Lung (tissue), 12 donors: ENCODE results near the gene BCAP31. TPM values are rescaled to one million over a fixed set of nuclear protein-coding genes. Genes with fewer than 3 reads are reported as not detected.

Experiments used
- ATAC-seq: fragments of 200-7000 bp; cut with Tn5 transposase; one replicate; pipeline ENCODE4 v1.9.1; 2020; ENCODE audit warnings: moderate number of reproducible peaks; ENCODE audit not compliant: insufficient read depth, low FRiP score
- DNase-seq, 3 donors: peaks; one replicate each; pipeline ENCODE4 v3.0.0-alpha.2; 2013 to 2017
- H3K27ac ChIP-seq, 2 donors: one replicate each; pipeline ENCODE4 v1.5.1; 2013; ENCODE audit warnings: mild to moderate bottlenecking in 2 of 2, moderate library complexity in 2 of 2, control low read depth in 1 of 2, inconsistent platforms in 1 of 2, low read depth in 1 of 2, low read length in 1 of 2
- H3K27me3 ChIP-seq, 3 donors: one replicate each; pipeline ENCODE4 v1.5.1; 2013; ENCODE audit warnings: low read length in 2 of 3; ENCODE audit not compliant: control insufficient read depth in 3 of 3, insufficient read depth in 3 of 3
- H3K36me3 ChIP-seq, 4 donors: one replicate each; pipeline ENCODE4 v1.5.1; 2013; ENCODE audit warnings: low read length in 4 of 4, mild to moderate bottlenecking in 1 of 4, moderate library complexity in 1 of 4; ENCODE audit not compliant: control insufficient read depth in 4 of 4, insufficient read depth in 4 of 4
- H3K4me1 ChIP-seq, 5 donors: one replicate each; pipeline ENCODE4 v1.5.1; 2013; ENCODE audit warnings: low read length in 5 of 5, mild to moderate bottlenecking in 2 of 5, moderate library complexity in 1 of 5; ENCODE audit not compliant: control insufficient read depth in 5 of 5, insufficient read depth in 5 of 5
- H3K4me3 ChIP-seq: one replicate; pipeline ENCODE4 v1.5.1; 2013; ENCODE audit warnings: mild to moderate bottlenecking, control low read depth, moderate library complexity
- H3K9ac ChIP-seq, 2 donors: one replicate each; pipeline ENCODE4 v1.5.1; 2013; ENCODE audit warnings: low read length in 2 of 2, control low read depth in 1 of 2; ENCODE audit not compliant: insufficient read depth in 1 of 2
- H3K9me3 ChIP-seq, 4 donors: one replicate each; pipeline ENCODE4 v1.5.1; 2013; ENCODE audit warnings: low read length in 3 of 4, mild to moderate bottlenecking in 1 of 4, moderate library complexity in 1 of 4; ENCODE audit not compliant: control insufficient read depth in 4 of 4, insufficient read depth in 3 of 4
- CTCF ChIP-seq: IDR thresholded peaks from 2 replicates; pipeline ENCODE4 v1.5.1; 2012; ENCODE audit warnings: mild to moderate bottlenecking; ENCODE audit errors: control extremely low read depth, extremely low read depth
- WGBS, 2 donors: extraction: QIAGEN DNeasy Blood & Tissue Kit; methylation state at CpG; one replicate each; pipeline ENCODE4 v1.1.7; 2013; 5-methylcytosine and 5-hydroxymethylcytosine counted together
- polyA plus RNA-seq, 2 donors: library from polyadenylated mRNA; stranded (reverse); fragments of 200-250 nt; gene quantifications; one replicate each; pipeline ENCODE4 v1.2.1, GENCODE V29; 2013
- total RNA-seq, 2 donors: library from RNA; depleted of rRNA in 1 of 2; stranded (reverse); fragments of >200 nt in 1 of 2; gene quantifications; one replicate each; pipeline ENCODE4 v1.2.1, GENCODE V29; 2014 to 2021
- donor health status: control.
- donor health status: control.
- donor health status: Bipolar disorder and iron deficiency.
- donor health status: healthy.
- donor health status: DM: yes; HTN: yes; CAD: no.

BCAP31 gene
- total and polyA plus RNA-seq, 4 donors: 76.8 to 283 (median 206) TPM

- H3K27ac ChIP-seq: no peak overlapping the region
- DNase-seq (no peak), ATAC-seq (no peak)
- H3K27me3 ChIP-seq: no peaks in the 10 kb centered on the region
- 91% methylated on average over 9 of the region's 9 CpGs for whole genome bisulfite sequencing, 2 donors
- peaks cover 0 to 3% (median under 1%) of the 10 kb centered on the region in 4 donors for H3K9me3 ChIP-seq
- H3K9ac ChIP-seq: no peak overlapping the region
- no peak for TF ChIP-seq CTCF
- H3K36me3 ChIP-seq: peaks cover 3 to 17% (median 9%) of the 10 kb centered on the region in 4 donors
- H3K4me1 ChIP-seq: peaks cover 0 to 1% (median 0%) of the 10 kb centered on the region in 5 donors
- no peak overlapping the region for H3K4me3 ChIP-seq
These were observed 6.7 kb downstream of the BCAP31 start for GRCh38 chrX:153717445-153717844.

- TF ChIP-seq CTCF: no peak
- H3K27me3 ChIP-seq: no peaks in the 10 kb centered on the region
- WGBS, 2 donors: 76 to 82% methylated on average over 3 of the region's 3 CpGs
- H3K9me3 ChIP-seq: no peaks in the 10 kb centered on the region
- H3K4me3 ChIP-seq: no peak overlapping the region
- no peak overlapping the region for H3K27ac ChIP-seq
- peaks cover 2 to 18% (median 7%) of the 10 kb centered on the region in 4 donors for H3K36me3 ChIP-seq
- ATAC-seq (no peak), DNase-seq (no peak)
- no peak overlapping the region for H3K9ac ChIP-seq
- no peaks in the 10 kb centered on the region for H3K4me1 ChIP-seq
These were observed 9.9 kb downstream of the BCAP31 start for GRCh38 chrX:153714256-153714655.

GRCh38 chrX:153709726-153710674 is 14.2 kb downstream of the BCAP31 start:
- no peaks in the 10 kb centered on the region for H3K9me3 ChIP-seq
- no peak overlapping the region for H3K27ac ChIP-seq
- no peaks in the 10 kb centered on the region for H3K4me1 ChIP-seq
- peaks cover 0 to 15% (median 2%) of the 10 kb centered on the region in 4 donors for H3K36me3 ChIP-seq
- DNase-seq (no peak), ATAC-seq (no peak)
- WGBS, 2 donors: 87 to 93% methylated on average over 22 to 27 of the region's 27 CpGs
- no peak overlapping the region for H3K9ac ChIP-seq
- no peak overlapping the region for H3K4me3 ChIP-seq
- TF ChIP-seq CTCF: no peak
- no peaks in the 10 kb centered on the region for H3K27me3 ChIP-seq
